HepG2 (cell line): ENCODE data around the gene SMIM22. TPM values are rescaled to one million over a fixed set of nuclear protein-coding genes. Genes with fewer than 3 reads are reported as not detected.

ENCODE experiments used
- AHR ChIP-seq: IDR thresholded peaks from 2 replicates; pipeline ENCODE4 v1.6.1; 2018; ENCODE audit warnings: missing genetic modification reagents, missing compliant biosample characterization
- AKAP8 ChIP-seq: sonication (generic); formaldehyde crosslinking; IDR thresholded peaks from 2 replicates; pipeline ENCODE4 v1.5.1; 2020; ENCODE audit warnings: mild to moderate bottlenecking, missing genetic modification reagents
- FOXC1 ChIP-seq: sonication (generic); formaldehyde crosslinking; IDR thresholded peaks from 2 replicates; pipeline ENCODE4 v1.8.0; 2022; ENCODE audit warnings: mild to moderate bottlenecking, missing genetic modification reagents, borderline replicate concordance
- MBD4 ChIP-seq: IDR thresholded peaks from 2 replicates; pipeline ENCODE4 v1.6.1; 2012; ENCODE audit warnings: low read length, inconsistent platforms, borderline replicate concordance
- PHF20 ChIP-seq: sonication (generic); formaldehyde crosslinking; IDR thresholded peaks from 2 replicates; pipeline ENCODE4 v1.5.0; 2020; ENCODE audit warnings: mild to moderate bottlenecking, missing genetic modification reagents
- RARA ChIP-seq: IDR thresholded peaks from 2 replicates; pipeline ENCODE4 v1.6.1; 2016; ENCODE audit warnings: missing genetic modification reagents, missing compliant biosample characterization
- SOX5 ChIP-seq: IDR thresholded peaks from 2 replicates; pipeline ENCODE4 v1.6.1; 2016; ENCODE audit warnings: borderline replicate concordance
- polyA plus RNA-seq, 8 experiments: library from polyadenylated mRNA; depleted of rRNA in 3 of 8; stranded (reverse) in 7 of 8; unstranded in 1 of 8; fragments of >200 nt; fragmentation: Illumina TruSeq in 4 of 8; extraction: Trizol in 4 of 8; gene quantifications; 2 replicates each; pipeline versions ENCODE4 v1.2.1 to v1.2.3, GENCODE V29; 2011 to 2016; ENCODE audit warnings: low read depth in 4 of 8, missing spikeins in 1 of 8, mixed read lengths in 1 of 8; ENCODE audit not compliant: insufficient read depth in 1 of 8
- total RNA-seq, 5 experiments: library from RNA; depleted of rRNA; stranded (reverse); fragments of >200 nt; fragmentation: Illumina TruSeq; extraction: Trizol; gene quantifications; 2 replicates each; pipeline ENCODE4 v1.2.3, GENCODE V29; 2016; ENCODE audit warnings: low read depth in 1 of 5
- TF ChIP-seq, protein P1 (sequence below): sonication (generic); formaldehyde crosslinking; conservative IDR thresholded peaks from 2 replicates; pipeline ENCODE4 v1.8.0; 2022; ENCODE audit warnings: mild to moderate bottlenecking, moderate library complexity, missing genetic modification reagents
- TF ChIP-seq, protein P2 (sequence below): sonication (generic); formaldehyde crosslinking; IDR thresholded peaks from 2 replicates; pipeline ENCODE4 v1.5.1; 2020; ENCODE audit warnings: mild to moderate bottlenecking, missing genetic modification reagents, borderline replicate concordance
- TF ChIP-seq, protein P3 (sequence below): sonication (generic); formaldehyde crosslinking; IDR thresholded peaks from 2 replicates; pipeline ENCODE4 v1.8.0; 2022; ENCODE audit warnings: low read depth, missing genetic modification reagents
- TF ChIP-seq, protein P4 (sequence below): sonication (generic); formaldehyde crosslinking; IDR thresholded peaks from 2 replicates; pipeline ENCODE4 v1.5.0; 2020; ENCODE audit warnings: mild to moderate bottlenecking, missing genetic modification reagents, borderline replicate concordance

The SMIM22 gene
- total and polyA plus RNA-seq, 2 of the 13 experiments (the other 11 are each of a cell fraction or from before 2014, with no cell fraction given) = not detected

DNA sequence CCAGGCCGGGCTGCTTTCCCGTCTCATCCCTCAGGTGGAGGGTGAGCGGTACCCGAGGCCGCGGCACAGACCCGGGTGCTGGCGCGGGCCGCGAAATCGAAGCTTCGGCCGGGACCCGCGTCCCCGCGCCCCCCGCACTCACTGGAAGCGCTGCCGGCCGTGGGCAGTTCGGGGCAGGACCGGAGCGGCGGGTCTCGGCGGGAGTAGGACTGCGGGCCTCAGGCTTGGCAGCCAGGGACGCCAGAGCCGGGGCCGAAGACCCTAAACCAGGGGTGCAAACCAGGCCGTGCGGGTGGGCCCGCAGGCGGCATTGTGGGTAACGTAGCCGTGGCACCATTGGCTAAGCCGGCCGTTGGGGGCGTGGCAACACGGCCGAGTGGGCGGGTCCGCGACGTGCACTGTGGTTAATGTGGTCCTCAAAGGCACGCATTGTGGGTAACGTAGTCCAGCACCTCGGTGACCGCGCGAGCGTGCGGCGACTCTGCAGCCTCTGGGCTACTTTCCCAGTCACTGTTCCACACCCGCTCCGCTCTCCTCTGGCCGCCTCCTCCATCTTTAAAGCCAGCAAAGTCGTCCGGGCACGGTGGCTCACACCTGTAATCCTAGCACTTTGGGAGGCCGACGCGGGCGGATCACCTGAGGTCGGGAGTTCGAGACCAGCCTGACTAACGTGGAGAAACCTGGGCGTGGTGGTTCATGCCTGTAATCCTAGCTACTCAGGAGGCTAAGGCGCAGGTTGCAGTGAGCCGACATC is 28.1 kb upstream of the SMIM22 start, which contains the start of gene ZNF500 (continued):
- TF ChIP-seq FOXC1 (CRISPR knock-in tag) (peak; percentile 88; the same call in 1 of the 2 replicates), MBD4 (no peak), PHF20 (CRISPR knock-in tag) (peak; percentile 77), SOX5 (CRISPR knock-in tag) (no peak; the same call in 1 of the 2 replicates), AKAP8 (CRISPR knock-in tag) (0 out of 2 replicates have a peak, but pooled peaks have one; percentile 66), AHR (CRISPR knock-in tag) (no peak; the same call in 1 of the 2 replicates), RARA (CRISPR knock-in tag) (peak; percentile 16; the same call in 1 of the 2 replicates)
- TF ChIP-seq, protein P1, sequence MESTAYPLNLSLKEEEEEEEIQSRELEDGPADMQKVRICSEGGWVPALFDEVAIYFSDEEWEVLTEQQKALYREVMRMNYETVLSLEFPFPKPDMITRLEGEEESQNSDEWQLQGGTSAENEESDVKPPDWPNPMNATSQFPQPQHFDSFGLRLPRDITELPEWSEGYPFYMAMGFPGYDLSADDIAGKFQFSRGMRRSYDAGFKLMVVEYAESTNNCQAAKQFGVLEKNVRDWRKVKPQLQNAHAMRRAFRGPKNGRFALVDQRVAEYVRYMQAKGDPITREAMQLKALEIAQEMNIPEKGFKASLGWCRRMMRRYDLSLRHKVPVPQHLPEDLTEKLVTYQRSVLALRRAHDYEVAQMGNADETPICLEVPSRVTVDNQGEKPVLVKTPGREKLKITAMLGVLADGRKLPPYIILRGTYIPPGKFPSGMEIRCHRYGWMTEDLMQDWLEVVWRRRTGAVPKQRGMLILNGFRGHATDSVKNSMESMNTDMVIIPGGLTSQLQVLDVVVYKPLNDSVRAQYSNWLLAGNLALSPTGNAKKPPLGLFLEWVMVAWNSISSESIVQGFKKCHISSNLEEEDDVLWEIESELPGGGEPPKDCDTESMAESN (CRISPR knock-in tag) = peak; percentile 90
- TF ChIP-seq, protein P2, sequence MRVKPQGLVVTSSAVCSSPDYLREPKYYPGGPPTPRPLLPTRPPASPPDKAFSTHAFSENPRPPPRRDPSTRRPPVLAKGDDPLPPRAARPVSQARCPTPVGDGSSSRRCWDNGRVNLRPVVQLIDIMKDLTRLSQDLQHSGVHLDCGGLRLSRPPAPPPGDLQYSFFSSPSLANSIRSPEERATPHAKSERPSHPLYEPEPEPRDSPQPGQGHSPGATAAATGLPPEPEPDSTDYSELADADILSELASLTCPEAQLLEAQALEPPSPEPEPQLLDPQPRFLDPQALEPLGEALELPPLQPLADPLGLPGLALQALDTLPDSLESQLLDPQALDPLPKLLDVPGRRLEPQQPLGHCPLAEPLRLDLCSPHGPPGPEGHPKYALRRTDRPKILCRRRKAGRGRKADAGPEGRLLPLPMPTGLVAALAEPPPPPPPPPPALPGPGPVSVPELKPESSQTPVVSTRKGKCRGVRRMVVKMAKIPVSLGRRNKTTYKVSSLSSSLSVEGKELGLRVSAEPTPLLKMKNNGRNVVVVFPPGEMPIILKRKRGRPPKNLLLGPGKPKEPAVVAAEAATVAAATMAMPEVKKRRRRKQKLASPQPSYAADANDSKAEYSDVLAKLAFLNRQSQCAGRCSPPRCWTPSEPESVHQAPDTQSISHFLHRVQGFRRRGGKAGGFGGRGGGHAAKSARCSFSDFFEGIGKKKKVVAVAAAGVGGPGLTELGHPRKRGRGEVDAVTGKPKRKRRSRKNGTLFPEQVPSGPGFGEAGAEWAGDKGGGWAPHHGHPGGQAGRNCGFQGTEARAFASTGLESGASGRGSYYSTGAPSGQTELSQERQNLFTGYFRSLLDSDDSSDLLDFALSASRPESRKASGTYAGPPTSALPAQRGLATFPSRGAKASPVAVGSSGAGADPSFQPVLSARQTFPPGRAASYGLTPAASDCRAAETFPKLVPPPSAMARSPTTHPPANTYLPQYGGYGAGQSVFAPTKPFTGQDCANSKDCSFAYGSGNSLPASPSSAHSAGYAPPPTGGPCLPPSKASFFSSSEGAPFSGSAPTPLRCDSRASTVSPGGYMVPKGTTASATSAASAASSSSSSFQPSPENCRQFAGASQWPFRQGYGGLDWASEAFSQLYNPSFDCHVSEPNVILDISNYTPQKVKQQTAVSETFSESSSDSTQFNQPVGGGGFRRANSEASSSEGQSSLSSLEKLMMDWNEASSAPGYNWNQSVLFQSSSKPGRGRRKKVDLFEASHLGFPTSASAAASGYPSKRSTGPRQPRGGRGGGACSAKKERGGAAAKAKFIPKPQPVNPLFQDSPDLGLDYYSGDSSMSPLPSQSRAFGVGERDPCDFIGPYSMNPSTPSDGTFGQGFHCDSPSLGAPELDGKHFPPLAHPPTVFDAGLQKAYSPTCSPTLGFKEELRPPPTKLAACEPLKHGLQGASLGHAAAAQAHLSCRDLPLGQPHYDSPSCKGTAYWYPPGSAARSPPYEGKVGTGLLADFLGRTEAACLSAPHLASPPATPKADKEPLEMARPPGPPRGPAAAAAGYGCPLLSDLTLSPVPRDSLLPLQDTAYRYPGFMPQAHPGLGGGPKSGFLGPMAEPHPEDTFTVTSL (CRISPR knock-in tag) = no peak
- TF ChIP-seq, protein P3, sequence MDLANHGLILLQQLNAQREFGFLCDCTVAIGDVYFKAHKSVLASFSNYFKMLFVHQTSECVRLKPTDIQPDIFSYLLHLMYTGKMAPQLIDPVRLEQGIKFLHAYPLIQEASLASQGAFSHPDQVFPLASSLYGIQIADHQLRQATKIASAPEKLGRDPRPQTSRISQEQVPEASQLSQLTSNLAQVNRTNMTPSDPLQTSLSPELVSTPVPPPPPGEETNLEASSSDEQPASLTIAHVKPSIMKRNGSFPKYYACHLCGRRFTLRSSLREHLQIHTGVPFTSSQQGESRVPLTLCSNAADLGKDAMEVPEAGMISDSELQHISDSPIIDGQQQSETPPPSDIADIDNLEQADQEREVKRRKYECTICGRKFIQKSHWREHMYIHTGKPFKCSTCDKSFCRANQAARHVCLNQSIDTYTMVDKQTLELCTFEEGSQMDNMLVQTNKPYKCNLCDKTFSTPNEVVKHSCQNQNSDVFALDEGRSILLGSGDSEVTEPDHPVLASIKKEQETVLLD = no peak
- TF ChIP-seq, protein P4, sequence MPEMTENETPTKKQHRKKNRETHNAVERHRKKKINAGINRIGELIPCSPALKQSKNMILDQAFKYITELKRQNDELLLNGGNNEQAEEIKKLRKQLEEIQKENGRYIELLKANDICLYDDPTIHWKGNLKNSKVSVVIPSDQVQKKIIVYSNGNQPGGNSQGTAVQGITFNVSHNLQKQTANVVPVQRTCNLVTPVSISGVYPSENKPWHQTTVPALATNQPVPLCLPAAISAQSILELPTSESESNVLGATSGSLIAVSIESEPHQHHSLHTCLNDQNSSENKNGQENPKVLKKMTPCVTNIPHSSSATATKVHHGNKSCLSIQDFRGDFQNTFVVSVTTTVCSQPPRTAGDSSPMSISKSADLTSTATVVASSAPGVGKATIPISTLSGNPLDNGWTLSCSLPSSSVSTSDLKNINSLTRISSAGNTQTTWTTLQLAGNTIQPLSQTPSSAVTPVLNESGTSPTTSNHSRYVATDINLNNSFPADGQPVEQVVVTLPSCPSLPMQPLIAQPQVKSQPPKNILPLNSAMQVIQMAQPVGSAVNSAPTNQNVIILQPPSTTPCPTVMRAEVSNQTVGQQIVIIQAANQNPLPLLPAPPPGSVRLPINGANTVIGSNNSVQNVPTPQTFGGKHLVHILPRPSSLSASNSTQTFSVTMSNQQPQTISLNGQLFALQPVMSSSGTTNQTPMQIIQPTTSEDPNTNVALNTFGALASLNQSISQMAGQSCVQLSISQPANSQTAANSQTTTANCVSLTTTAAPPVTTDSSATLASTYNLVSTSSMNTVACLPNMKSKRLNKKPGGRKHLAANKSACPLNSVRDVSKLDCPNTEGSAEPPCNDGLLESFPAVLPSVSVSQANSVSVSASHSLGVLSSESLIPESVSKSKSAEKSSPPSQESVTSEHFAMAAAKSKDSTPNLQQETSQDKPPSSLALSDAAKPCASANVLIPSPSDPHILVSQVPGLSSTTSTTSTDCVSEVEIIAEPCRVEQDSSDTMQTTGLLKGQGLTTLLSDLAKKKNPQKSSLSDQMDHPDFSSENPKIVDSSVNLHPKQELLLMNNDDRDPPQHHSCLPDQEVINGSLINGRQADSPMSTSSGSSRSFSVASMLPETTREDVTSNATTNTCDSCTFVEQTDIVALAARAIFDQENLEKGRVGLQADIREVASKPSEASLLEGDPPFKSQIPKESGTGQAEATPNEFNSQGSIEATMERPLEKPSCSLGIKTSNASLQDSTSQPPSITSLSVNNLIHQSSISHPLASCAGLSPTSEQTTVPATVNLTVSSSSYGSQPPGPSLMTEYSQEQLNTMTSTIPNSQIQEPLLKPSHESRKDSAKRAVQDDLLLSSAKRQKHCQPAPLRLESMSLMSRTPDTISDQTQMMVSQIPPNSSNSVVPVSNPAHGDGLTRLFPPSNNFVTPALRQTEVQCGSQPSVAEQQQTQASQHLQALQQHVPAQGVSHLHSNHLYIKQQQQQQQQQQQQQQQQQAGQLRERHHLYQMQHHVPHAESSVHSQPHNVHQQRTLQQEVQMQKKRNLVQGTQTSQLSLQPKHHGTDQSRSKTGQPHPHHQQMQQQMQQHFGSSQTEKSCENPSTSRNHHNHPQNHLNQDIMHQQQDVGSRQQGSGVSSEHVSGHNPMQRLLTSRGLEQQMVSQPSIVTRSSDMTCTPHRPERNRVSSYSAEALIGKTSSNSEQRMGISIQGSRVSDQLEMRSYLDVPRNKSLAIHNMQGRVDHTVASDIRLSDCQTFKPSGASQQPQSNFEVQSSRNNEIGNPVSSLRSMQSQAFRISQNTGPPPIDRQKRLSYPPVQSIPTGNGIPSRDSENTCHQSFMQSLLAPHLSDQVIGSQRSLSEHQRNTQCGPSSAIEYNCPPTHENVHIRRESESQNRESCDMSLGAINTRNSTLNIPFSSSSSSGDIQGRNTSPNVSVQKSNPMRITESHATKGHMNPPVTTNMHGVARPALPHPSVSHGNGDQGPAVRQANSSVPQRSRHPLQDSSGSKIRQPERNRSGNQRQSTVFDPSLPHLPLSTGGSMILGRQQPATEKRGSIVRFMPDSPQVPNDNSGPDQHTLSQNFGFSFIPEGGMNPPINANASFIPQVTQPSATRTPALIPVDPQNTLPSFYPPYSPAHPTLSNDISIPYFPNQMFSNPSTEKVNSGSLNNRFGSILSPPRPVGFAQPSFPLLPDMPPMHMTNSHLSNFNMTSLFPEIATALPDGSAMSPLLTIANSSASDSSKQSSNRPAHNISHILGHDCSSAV (CRISPR knock-in tag) = no peak
